SK-N-MC (cell line): Measurements from ENCODE around the gene SEZ6.

ENCODE experiments used
- EZH2 ChIP-seq: fragments of 200-600 bp; sonication (generic); IDR thresholded peaks from one replicate; pipeline ENCODE4 v1.6.1; 2017; ENCODE audit warnings: antibody characterized with exemption
- POLR2AphosphoS5 ChIP-seq: IDR thresholded peaks from 2 replicates; pipeline ENCODE4 v1.6.1; 2012; ENCODE audit warnings: mild to moderate bottlenecking, low read depth, low read length, borderline replicate concordance

DNA sequence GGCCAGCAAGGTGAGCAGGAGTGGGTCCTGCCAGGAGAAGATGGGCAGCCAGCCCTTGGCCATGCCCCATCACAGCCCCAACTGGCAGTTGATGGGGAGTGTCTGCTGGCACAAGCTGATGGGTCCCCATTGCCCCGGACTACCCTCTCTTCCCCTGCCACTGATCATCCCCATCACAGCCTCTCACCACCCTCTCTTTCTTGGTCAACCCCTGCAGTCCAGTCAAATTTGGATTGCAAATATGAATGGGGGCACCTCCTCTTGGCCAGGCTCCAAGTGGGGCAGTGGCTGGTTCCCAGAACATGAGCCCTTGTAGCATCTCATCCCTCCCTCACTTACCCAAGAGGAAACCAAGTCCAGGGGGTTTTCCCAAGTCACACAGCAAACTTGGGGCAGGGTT lies 17.4 kb downstream of the SEZ6 start:
- TF ChIP-seq EZH2: no peak
- TF ChIP-seq POLR2AphosphoS5: no peak
